NCI-H187 (cell line): ENCODE measurements around the gene CYYR1.
"Not testable (repeated sequence)": the region's sequence is repeated elsewhere in the genome, so short reads cannot be mapped to it uniquely, and the experiment has no call there.

Experiments
- DNase-seq, 2 experiments: peaks; one replicate each; lab custom pipeline; 2025; lab: John Stamatoyannopoulos, UW

Gene CYYR1

GRCh38 chr21:26489781-26490180 lies 83.3 kb downstream of the CYYR1 start:
- DNase-seq: no peak

DNA sequence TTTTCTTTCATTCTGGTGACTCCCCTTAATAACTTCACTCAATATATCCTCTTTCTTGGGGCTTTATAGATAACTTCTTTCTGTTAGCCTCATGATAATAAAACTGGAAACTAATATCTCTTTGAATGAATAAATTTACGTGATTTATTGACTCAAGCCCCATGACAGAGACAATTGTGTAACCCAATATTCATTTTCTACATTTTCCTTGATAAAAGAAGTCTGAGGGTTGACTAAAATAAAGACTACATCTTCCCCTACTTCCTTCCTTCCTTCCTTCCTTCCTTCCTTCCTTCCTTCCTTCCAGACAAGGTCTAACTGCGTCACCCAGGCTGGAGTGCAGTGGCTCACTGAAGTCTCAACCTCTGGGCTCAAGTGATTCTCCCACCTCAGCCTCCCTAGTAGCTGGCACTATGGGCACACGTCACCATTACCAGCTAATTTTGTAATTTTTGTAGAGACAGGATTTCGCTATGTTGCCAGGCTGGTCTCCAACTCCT lies 85.1 kb downstream of the CYYR1 start:
- no peak for DNase-seq

DNA sequence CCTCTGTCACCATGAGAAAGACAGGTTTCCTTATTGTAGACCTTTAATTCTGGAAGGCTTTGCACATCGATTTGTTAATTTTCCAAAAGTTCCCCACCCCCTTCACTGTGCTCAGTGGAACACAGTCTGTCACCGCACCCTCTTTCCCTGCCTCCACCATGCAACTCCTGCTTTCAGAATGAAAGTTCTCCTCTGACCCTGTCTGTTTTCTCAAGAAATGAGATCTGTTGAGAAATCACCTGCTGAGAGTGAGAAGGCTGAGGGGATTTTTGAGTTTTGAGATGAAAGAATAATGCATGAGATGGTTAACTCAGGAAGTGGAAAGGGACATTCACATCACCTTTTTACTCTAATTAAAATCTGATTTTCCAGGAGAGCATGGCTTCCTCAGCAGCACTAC lies 99.6 kb downstream of the CYYR1 start:
- DNase-seq: no peak

DNA sequence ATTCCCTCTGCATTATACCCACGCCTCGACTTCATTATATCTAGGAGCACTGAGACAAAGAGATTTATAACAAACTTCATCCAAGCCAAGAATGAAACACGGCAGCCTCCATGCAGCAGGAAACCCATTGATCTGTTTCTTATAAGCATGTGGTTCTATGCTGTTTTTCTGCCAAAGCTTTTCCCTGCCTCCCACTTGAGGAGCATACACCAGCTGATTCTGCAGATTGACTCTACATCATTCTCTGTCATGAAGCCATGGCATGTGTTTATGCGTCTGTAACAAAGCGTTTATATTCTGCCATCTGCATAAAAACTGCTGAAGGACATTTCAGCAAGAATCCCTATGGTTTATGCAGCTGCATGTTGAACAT lies 102.0 kb downstream of the CYYR1 start:
- no peak for DNase-seq

DNA sequence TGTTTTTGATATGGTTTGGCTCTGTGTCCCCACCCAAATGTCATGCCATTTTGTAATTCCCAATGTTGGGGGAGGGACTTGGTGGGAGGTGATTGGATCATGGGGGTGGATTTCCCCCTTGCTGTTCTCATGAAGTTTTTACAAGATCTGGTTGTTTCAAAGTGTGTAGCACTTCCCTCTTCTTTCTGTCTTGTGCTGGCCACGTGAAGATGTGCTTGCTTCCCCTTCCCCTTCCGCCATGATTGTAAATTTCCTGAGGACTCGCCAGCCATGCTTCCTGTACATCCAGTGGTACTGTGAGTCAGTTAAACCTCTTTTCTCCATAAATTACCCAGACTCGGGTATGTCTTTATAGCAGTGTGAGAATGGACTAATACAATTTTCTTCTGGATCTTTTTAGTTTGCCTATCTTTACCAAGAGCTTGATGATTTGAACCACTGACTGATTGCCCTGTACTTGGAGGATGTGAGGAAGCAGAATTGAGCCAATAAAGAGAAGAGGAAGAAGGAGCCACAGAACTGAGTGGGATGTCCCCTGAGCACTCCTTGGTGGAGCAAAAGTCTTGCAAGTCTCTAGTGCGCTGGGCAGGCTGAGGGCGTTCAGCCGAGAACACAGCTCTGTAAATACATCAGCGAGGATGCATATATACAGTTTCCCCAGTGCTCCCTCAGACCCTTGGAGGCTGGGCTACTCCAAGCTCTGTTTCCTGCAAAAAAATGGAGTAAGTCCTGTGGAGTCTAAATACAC lies 102.6 kb downstream of the CYYR1 start:
- no peak for DNase-seq

DNA sequence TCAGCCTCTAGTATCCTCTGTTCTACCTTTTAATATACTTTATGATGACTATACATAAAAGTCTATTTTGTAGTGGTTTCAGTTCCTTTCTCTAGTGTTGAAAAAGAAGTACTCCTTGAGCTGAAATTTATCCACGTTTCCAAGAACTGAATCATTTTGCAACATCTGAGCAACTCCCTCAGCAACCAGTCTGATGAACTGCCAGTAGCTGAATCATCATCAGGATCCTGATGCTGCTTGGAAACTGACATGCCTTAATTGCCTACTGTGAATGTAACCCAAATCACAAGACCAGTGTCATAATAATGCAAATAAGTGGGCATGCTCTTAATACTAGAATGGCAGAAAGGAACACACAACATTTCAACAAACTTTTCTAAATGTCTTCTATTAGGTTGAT lies 103.3 kb downstream of the CYYR1 start:
- DNase-seq: no peak

DNA sequence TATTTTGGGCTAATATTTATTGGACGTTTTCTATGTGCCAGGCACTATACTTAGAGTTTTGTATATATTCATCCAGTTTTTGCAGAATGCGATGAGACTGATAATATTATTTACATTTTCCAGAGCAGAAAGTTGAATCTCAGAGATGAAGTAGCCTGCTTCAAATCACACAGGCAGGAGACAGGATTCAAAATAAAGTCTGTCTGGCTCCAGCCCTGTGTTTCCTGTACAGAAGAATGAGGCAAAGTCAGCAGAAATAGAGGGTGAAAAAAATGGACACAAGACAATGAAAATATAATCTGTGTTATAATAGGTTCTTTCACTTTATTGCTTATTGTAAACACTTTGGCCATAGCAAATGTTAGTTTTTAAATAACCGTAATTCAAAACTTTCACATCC lies 107.2 kb downstream of the CYYR1 start:
- no peak for DNase-seq

DNA sequence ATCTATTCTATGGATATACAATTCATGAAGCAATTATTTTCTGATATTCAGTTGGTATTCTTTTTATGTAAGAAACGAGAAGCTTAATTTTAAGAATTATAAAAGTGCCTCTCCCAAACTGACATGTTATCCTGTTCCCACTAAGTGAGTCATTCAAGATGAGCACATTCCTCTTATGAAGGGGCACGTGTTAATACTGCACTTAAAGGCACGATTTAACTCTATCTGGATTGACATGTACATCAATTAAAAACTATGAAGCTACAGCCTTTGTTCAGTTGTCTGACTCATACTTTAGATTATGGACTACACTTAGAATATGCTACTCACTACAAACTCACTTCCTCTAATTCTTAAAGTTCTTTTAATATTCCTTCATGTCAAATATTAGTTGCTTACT lies 111.6 kb downstream of the CYYR1 start:
- no peak for DNase-seq

DNA sequence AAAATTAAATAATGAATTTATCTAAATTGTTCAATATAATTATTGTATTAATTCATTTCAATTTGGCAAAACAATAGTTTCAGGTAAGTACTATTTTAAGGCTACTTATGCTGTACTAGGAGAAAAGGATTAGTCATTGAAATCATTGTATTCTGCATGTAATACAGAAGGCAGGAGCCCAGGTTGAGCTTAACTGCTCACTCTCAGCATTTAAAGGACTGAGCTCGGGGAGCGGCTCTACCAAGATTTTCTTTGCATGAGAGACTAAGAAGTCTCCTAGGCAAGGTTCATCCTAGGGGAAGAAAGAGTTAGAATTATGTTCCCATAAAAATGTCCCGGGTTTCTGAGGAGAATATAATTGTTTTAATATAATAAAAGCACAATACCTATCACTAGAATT lies 112.5 kb downstream of the CYYR1 start:
- no peak for DNase-seq

- not testable (repeated sequence) for DNase-seq
Observed at GRCh38 chr21:26458854-26459253, 114.2 kb downstream of the CYYR1 start.

DNA sequence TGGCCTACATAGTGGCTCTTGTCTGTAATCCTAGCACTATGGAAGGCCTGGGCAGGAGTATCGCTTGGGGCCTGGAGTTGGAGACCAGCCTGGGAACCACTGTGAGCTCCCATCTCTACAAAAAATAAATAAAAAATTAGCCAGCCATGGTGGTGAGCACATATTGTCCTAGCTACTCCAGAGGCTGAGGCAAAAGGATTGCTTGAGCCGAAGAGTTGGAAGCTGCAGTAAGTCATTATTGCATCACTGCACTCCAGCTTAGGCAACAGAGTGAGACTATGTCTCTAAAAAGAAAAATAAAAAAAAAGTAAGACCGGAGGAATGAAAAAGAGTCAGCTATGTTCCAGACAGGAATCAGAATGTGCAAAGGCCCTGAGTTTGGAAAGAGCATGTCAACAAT lies 115.3 kb downstream of the CYYR1 start:
- DNase-seq: no peak

GRCh38 chr21:26453267-26453666 lies 119.8 kb downstream of the CYYR1 start:
- no peak for DNase-seq

DNA sequence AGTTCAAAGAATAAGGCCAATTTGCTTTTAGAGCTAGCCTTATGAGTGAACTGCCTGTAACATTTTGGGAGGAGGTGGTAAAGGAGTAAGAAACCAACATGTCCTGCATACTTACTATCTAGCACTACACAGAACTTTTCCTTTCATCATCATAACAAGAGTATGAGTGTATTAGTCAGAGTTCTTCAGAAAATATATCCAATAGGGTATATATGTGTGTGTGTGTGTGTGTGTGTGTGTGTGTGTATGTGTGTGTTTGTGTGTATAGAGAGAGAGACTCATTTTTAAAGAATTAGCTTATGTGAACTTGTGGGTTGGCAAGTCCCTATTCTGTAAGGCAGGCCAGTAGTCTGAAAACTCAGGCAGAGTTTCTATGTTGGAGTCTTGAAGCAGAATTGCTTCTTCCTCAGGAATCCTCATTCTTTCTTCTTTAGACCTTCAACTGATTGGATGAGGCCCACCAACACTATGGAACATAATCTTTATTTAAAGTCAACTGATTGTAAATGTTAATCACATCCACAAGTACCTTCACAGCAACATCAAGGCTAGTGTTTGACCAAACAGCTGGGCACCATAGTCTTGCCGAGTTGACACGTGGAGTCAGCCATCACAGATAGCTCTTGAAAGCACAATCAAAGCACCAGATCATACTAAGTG lies 121.9 kb downstream of the CYYR1 start:
- DNase-seq: no peak

GRCh38 chr21:26449161-26449560 lies 123.9 kb downstream of the CYYR1 start:
- no peak for DNase-seq

DNA sequence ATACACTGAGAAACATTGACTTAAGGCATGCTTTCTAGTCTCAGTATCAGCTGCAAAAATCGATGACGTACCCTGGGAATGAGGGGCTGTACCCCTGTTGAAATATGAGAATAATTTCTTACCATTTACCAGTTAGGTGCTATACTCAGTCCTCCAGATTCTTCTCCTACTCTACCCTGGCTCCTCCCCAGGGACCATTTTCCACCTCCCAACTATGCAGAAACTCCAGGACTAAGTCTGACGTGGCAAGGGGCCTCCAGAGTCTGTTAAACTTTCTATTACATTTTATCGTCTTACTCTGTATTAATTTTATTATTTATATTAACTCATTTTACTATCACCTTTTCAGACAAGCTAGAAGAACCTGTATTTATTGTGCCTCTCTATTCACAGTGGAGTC lies 124.3 kb downstream of the CYYR1 start:
- DNase-seq: no peak

- no peak for DNase-seq
Observed at GRCh38 chr21:26447932-26448475, 125.1 kb downstream of the CYYR1 start.

GRCh38 chr21:26445440-26445839 lies 127.6 kb downstream of the CYYR1 start:
- DNase-seq: no peak

GRCh38 chr21:26444646-26445045 lies 128.4 kb downstream of the CYYR1 start:
- no peak for DNase-seq

DNA sequence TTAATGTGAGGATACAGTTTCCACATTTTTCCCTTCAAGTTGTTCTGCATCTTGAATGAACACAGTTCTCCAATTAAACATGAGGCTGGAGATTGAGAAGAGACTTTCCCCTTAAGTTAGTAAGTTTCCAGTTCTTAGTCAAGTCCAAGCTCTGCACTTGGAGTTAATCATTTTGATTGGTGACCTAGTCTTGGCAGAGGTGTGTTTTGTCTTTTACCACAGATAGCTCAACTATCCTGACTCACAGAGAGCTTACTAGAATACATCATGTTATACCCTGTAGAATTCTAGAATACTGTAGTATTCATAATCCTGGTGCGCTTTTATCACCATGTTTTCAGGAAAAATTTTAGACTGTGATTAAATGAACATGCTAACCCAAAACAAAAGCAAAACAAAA lies 129.2 kb downstream of the CYYR1 start:
- DNase-seq: no peak

- DNase-seq: no peak
Observed at GRCh38 chr21:26443291-26443690, 129.8 kb downstream of the CYYR1 start.

DNA sequence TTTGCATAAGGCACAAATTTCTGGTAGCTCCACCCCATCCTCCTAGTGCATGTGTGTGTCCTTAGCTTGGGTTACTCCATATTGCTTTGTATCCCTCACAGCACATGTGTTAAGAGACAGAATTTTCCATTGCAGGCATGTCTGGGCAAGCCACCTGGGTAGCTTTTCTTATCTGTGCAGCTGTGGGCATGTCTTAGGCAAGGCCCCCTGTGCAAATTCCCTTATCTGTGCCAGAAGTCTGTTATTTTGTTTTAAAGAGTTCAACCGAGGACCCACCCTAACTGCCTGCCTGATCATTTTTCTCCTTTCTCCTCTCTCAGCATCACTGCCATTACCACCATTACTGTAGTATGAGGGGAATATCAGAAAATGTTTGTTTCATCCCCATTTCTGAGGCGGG lies 131.9 kb downstream of the CYYR1 start:
- DNase-seq: no peak

DNA sequence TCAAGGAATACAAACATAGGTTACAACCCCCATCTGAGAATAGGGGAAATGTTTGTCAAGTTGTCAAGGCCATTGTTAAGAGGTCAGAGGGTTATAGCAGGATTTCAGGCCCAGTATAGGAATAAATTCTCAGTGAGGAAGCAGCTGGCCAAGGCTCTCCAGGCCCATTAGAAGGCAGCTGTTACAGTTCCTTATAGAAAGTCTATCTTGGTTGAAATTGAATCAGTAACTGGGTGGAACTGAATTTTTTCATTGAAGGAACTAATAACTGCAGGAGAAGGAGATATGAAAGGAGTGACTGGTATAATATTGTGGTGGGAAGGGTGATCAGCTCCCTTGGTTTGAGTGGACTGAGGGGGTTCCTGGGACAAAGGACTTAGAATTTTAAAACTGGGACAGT lies 134.1 kb downstream of the CYYR1 start:
- no peak for DNase-seq

- no peak for DNase-seq
Observed at GRCh38 chr21:26437326-26438009, 135.6 kb downstream of the CYYR1 start.
